ENCODE results near the gene SLC44A5. TPM values are rescaled to one million over a fixed set of nuclear protein-coding genes. Genes with fewer than 3 reads are reported as not detected.
A peak's percentile ranks its signal among the peaks of the same experiment; 100 is the strongest.
"Not testable (repeated sequence)": the region's sequence is repeated elsewhere in the genome, so short reads cannot be mapped to it uniquely, and the experiment has no call there.

SLC44A5 gene
- total RNA-seq (2014; rRNA removed; shearing (Covaris generic)), result 2.8 and 3.3 TPM in 2 replicates

DNA sequence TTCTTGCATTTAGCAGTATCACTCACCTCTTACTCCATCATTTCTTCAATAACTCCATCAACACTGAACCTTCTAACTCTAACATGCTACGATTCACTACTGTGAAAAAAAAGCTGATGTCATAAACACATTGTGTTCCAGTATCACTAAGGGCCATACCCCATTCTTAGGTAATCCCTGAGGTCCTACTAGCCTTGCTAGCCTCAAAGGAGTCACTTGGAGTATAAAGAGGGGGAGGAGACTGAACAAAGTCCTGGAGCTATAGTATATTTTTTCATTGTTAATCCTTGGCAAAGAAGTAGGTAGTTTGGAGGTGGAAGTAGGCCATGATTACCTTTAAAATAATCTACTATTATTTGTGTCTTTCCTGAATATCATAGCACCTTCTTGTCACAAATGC is at the start of gene SLC44A5:
Gene SLC44A5, minus strand, starts transcription at position 101 of the 400 bp plus-strand sequence. CDS start 69,667 bp downstream, outside the sequence.
- no peak for DNase-seq (ENCODE audit: low spot score)

GRCh38 chr1:75655931-75656330 is 45.0 kb upstream of the SLC44A5 start:
- DNase-seq (ENCODE audit: low spot score), result no peak

GRCh38 chr1:75647183-75647582 is 36.3 kb upstream of the SLC44A5 start:
- DNase-seq (ENCODE audit: low spot score), result not testable (repeated sequence)

DNA sequence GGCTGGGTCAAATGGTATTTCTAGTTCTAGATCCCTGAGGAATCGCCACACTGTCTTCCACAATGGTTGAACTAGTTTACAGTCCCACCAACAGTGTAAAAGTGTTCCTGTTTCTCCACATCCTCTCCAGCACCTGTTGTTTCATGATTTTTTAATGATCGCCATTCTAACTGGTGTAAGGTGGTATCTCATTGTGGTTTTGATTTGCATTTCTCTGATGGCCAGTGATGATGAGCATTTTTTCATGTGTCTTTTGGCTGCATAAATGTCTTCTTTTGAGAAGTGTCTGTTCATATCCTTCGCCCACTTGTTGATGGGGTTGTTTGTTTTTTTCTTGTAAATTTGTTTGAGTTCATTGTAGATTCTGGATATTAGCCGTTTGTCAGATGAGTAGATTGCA is 34.2 kb upstream of the SLC44A5 start:
- not testable (repeated sequence) for DNase-seq (ENCODE audit: low spot score)

DNA sequence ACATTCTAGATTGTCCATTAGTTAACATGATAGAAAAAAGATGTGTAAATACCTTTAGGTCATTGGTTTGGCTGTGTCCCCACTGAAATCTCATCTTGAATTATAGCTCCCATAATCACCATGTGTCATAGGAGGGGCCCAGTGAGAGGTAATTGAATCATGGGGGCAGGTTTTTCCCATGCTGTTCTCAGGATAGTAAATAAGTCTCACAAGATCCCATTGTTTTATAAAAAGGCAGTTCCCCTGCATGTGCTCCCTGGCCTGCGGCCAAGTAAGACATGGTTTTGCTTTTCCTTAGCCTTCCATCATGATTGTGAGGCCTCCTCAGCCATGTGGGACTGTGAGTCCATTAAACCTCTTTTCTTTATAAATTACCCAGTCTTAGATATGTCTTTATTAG is 32.5 kb upstream of the SLC44A5 start:
- no peak for DNase-seq (ENCODE audit: low spot score)

DNA sequence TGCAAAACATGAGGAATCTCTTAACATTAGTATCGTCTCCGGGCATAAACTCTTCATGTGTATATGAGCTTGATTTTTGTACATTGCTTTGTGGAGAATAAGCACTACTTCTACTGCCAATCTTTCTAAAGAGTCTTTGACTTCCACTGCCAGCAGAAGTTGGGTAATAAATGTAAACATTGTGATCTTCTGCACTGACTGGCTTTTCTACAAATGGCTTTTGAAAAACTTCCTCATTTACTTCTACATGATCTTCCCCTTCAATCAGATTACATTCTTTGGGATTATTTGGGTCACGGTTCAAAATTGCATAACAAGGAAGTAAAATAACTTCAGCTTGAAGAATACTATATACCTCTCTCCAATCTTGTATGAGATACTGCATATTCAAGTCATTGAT is 30.4 kb upstream of the SLC44A5 start:
- DNase-seq (ENCODE audit: low spot score), result no peak

GRCh38 chr1:75640137-75640536 is 29.2 kb upstream of the SLC44A5 start:
- DNase-seq (ENCODE audit: low spot score), result no peak

DNA sequence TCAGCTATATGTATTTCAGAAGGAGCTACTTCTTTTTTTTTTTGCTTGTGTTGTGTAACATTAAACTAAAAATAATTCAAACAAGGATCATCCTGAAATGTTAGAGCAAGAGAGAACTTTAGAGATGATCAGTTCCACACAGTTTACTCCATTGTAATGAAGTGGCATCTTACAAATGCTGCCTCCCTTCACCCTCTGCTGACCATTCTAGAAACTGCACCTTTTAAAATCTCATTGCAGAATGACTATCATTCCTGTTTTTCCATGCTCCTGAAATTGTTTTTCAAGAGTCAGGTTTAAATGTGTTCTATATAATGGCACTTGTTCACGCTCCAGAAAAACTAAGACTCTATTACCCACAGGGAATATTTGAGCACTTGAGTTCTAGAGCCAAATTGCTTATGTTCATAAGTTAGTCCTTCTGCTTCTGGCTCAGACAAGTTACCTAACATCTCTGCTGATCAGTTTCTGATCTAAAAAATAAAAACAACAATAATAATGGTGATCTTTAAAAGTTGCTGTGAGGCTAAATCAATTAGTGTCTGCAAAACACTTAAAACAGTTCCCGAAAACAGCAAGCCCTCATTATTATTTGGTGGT is 21.5 kb upstream of the SLC44A5 start:
- peak; percentile 53 for DNase-seq (ENCODE audit: low spot score)

GRCh38 chr1:75630998-75631397 is 20.1 kb upstream of the SLC44A5 start:
- no peak for DNase-seq (ENCODE audit: low spot score)

GRCh38 chr1:75630004-75630594 is 19.2 kb upstream of the SLC44A5 start:
- no peak for DNase-seq (ENCODE audit: low spot score)

DNA sequence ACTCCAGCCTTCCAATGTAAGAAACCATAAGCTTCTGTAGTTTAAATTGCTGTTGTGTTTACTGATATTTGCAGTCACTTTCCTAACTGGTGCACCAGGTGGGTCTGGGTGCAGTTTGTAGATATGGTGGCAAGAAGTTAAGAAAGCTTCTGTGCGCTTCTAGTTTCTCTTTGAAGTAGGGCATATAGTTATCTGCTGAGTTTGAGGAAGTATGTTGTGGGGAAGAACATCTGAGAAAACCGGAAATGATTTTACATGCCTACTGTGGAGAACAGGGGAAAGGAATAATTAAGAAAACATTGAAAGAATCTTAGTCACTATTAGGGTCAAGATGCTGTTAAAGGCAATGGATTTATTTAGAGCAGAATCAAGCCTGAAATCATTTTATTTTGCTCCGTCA is 14.9 kb upstream of the SLC44A5 start:
- no peak for DNase-seq (ENCODE audit: low spot score)

GRCh38 chr1:75618382-75618781 is 7.5 kb upstream of the SLC44A5 start:
- no peak for DNase-seq (ENCODE audit: low spot score)

GRCh38 chr1:75616436-75617433 is 5.8 kb upstream of the SLC44A5 start:
- no peak for DNase-seq (ENCODE audit: low spot score)

- DNase-seq (ENCODE audit: low spot score), result no peak
Observed at GRCh38 chr1:75615613-75616435, 4.9 kb upstream of the SLC44A5 start.

- DNase-seq (ENCODE audit: low spot score), result no peak
Observed at GRCh38 chr1:75614399-75614756, 3.5 kb upstream of the SLC44A5 start.

DNA sequence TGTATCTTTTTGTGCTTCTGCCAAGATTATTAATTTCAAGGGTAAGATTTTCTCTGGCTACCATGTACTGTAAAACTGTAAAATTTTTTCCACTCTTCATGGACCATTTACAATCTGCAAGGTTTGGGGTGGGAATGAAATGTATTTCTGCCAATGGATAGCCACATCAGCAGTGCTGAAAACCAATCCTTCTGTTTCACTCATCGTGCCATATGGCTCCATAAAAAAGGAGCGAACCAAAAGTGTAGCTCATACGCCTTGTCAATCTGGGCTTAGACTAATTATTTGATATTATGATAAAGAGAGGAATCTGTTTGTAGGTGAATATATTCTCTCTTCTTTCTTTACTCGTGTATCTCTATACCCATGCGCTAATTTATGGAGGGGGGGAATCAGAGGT is 3.0 kb upstream of the SLC44A5 start:
- no peak for DNase-seq (ENCODE audit: low spot score)

DNA sequence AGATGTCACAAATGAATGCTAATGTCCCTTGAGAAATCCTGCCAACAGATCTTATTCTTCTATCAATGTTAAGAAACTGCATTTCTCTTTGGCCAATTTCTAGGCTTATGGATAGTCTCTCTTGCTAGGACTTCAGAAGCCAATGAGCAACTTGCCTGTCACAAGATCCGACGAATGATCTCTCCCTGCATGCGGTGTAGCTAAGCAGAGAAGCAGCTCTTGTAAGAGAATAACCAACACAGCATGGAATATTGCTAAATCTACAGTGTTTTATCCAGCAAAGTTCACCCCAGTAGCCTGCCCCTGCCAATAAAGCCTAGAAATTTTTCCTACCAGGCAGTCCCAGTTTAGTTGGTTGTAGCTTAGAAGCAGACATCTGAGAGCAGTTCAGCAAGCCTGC is 2.1 kb upstream of the SLC44A5 start:
- DNase-seq (ENCODE audit: low spot score), result no peak

DNA sequence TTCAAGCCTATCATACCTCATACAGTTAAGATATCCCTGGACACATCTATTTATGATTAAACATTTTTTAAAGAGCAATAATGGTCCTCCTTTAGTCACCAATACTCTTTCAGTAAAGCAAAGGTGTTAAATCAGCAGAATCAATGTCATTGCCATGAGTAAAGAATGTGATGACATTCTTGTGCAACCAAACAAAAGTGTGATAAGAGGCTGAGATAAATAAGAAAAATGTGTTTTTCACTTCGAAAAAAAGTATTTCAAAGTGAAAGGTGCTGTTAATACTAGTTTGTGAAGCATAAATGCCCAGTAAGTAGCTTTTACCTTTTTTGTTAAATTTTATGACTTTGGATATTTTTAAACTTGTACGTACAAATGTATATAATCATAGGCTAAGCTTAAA is 8.4 kb downstream of the SLC44A5 start:
- no peak for DNase-seq (ENCODE audit: low spot score)

DNA sequence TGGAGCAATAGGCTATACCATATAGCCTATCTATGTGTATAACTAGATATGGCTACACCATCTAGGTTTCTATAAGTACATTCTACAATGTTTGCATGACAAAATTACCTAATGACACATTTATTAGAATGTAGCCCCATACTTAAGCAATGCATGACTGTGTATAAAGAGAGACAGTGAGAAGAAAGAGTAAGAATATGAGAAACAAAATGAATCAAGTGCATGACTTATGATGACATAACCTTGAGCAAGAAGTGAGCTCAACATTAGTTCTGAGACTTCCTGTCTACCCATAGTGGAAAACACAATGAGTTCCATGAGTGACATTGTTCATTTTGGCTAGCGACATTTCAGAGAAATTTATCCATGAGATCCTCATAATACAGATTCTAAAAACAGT is 10.1 kb downstream of the SLC44A5 start:
- no peak for DNase-seq (ENCODE audit: low spot score)

GRCh38 chr1:75594327-75594726 is 16.6 kb downstream of the SLC44A5 start:
- DNase-seq (ENCODE audit: low spot score), result no peak

DNA sequence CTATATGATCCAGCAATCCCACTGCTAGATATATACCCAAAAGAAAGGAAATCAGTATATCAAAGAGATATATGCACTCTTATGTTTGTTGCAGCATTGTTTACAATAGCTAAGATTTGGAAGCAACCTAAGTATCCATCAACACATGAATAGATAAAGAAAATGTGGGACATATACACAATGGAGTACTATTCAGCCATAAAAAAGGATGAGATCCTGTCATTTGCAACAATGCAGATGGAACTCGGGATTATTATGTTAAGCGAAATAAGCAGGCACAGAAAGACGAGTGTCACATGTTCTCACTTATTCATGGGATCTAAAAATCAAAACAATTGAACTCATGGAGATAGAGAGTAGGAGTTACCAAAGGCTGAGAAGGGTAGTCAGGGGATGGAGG is 17.5 kb downstream of the SLC44A5 start:
- not testable (repeated sequence) for DNase-seq (ENCODE audit: low spot score)

DNA sequence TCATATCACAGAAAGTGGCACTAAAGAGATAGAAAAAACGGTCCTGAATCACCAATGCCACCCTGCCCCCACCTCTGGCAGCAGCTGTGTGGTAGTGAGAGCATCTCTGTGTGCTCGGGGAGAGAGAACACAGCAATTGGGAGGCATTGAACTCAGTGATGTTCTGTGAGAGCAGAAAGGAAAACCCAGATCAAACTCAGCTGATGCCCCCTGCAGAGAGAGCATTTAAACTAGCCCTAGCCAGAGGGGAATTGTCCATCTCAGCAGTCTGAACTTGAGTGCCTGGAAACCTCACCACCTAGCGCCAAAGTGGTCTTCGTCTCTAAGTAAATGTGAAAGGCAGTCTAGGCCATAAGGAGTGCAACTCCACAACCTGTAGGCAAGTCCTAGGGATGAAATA is 21.3 kb downstream of the SLC44A5 start:
- DNase-seq (ENCODE audit: low spot score), result no peak

Data from HT-29 (cell line).